Measurements from ENCODE around the gene TIMP4. TPM values are rescaled to one million over a fixed set of nuclear protein-coding genes. Genes with fewer than 3 reads are reported as not detected.

Gene TIMP4
- total RNA-seq: 100 to 1,000 TPM in 1 of 3 donors, 10 to 100 TPM in 2; 27.4 to 170 (median 46.9) TPM

DNA sequence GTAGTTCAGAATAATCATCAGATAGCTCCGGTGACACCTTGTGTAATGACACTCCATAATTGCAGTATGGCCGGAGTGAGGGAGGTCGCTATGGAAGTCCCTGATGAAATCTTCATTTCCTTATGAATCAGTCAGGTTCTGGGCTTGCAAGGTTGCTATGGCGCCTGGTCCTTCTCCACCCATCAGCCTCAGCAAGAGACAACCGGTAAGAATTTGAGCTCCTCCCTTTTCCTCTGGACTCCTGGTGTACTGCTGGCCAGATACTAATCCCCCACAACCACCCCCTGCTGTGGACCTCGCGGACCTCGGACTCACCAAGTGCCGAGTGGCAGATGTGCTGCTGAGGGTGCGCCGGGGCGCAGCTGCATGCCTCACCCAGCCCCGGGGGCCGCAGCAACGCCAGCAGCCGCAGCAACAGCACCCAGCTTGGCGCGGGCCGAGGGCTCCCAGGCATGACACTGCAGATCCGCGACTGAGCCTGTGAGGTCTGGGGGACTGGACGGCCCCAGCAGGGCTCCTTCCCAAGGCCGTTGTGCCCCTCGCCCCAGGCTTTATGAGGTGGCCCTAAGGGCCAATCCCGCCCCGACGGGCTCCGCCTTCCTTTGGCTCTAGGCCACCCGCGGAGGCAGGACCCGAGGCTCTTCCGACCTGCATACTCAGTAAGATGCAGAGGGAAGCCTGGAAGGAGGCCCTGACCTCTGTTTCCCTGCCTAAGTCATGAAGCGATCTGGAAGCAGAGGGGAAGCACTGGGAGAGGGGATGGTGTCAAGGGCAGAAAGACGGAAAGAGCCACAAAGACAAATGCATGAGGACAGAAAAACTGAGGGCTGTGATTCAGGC is at the start of gene TIMP4:
TSS of gene TIMP4 (minus strand) at position 526 of the 840 bp plus-strand sequence. CDS start at position 454, 72 bp downstream.
- no peak for DNase-seq (ENCODE audit: low spot score in 2 of 2)
- no peaks in the 10 kb centered on the region for H3K9me3 ChIP-seq
- H3K4me1 ChIP-seq: no peaks in the 10 kb centered on the region

DNA sequence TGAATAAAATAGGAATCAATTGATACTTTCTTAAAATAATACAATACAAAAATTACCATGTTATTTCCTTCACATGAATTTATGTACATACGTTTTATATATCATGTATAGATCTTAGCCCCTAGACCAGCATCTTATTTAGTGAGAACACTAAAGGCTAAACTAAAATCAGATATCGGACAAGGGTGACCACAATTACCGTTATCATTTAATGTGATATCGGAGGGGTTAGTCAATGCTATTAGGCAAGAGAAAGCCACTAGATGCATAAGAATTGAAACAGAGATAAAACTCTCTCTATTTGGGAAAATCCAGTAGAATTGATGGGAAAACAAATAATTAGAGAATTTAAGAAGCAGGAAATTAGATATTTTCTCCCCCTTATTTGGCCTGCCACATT is 46.5 kb upstream of the TIMP4 start:
- Histone ChIP-seq H3K4me1 (no peaks in the 10 kb centered on the region), H3K27me3 (no peaks in the 10 kb centered on the region), H3K36me3 (no peaks in the 10 kb centered on the region), H3K27ac (no peak overlapping the region), H3K9me3 (no peaks in the 10 kb centered on the region), H3K4me3 (no peak overlapping the region)
- intact Hi-C loops (cut with DNase I; ENCODE audit: low total_unique reads): no loop called here
- no peak for DNase-seq (ENCODE audit: low spot score in 2 of 2)
- TF ChIP-seq, protein P1, sequence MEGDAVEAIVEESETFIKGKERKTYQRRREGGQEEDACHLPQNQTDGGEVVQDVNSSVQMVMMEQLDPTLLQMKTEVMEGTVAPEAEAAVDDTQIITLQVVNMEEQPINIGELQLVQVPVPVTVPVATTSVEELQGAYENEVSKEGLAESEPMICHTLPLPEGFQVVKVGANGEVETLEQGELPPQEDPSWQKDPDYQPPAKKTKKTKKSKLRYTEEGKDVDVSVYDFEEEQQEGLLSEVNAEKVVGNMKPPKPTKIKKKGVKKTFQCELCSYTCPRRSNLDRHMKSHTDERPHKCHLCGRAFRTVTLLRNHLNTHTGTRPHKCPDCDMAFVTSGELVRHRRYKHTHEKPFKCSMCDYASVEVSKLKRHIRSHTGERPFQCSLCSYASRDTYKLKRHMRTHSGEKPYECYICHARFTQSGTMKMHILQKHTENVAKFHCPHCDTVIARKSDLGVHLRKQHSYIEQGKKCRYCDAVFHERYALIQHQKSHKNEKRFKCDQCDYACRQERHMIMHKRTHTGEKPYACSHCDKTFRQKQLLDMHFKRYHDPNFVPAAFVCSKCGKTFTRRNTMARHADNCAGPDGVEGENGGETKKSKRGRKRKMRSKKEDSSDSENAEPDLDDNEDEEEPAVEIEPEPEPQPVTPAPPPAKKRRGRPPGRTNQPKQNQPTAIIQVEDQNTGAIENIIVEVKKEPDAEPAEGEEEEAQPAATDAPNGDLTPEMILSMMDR (IDR thresholded peaks at IDR 0.05): no peak
- TF ChIP-seq POLR2A (IDR thresholded peaks at IDR 0.05) (no peak), POLR2AphosphoS5 (IDR thresholded peaks at IDR 0.05) (no peak)

More for the DNA sequence above, at the start of gene TIMP4:
- Histone ChIP-seq H3K27me3 (no peaks in the 10 kb centered on the region), H3K36me3 (no peaks in the 10 kb centered on the region), H3K4me3 (peak within 1 kb of the TSS; percentile 46 to 67 (median 49)), H3K27ac (peak within 1 kb of the TSS; percentile 36 to 72)
- intact Hi-C loops (cut with DNase I; ENCODE audit: low total_unique reads): no loop called here
- TF ChIP-seq POLR2A (IDR thresholded peaks at IDR 0.05): no peak
- TF ChIP-seq POLR2AphosphoS5 (IDR thresholded peaks at IDR 0.05): no peak
- TF ChIP-seq, protein P1 (IDR thresholded peaks at IDR 0.05): no peak

DNA sequence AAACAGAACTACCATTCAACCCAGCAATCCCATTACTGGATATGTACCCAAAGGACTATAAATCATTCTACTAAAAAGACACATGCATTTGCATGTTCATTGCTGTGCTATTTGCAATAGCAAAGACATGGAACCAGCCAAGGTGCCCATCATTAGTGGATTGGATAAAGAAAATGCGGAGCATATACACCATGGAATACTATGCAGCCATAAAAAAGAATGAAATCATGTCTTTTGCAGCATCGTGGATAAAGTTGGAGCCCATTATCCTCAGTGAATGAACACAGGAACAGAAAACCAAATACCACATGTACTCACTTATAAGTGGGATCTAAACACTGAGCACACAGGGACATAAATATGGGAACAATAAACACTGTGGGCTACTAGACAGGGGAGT is 43.1 kb upstream of the TIMP4 start:
- Histone ChIP-seq H3K36me3 (no peaks in the 10 kb centered on the region), H3K9me3 (no peaks in the 10 kb centered on the region), H3K27ac (no peak overlapping the region), H3K4me1 (no peaks in the 10 kb centered on the region), H3K4me3 (no peak overlapping the region), H3K27me3 (no peaks in the 10 kb centered on the region)
- DNase-seq (ENCODE audit: low spot score in 2 of 2): no peak
- TF ChIP-seq POLR2A (IDR thresholded peaks at IDR 0.05) (no peak), POLR2AphosphoS5 (IDR thresholded peaks at IDR 0.05) (no peak)
- intact Hi-C loops (cut with DNase I; ENCODE audit: low total_unique reads): no loop called here

DNA sequence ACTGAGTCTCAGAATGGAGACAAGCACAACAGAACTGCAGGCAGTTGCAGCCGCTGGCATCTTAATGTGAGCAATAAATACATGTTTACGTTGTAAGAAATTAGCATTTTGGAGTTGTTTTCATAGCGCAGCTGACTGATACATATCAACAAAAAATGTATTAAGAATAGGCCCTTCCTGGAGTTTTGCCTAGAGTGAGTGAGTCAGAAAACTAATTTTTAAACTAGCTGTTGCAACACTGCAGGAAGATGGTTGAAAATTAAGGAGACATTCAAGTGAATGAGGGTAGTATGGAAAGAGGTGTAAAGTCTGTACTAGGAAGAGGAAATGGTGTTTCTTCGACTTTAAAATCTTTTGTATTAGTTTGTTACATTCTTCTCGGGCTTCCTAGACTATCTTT is 39.6 kb upstream of the TIMP4 start:
- TF ChIP-seq POLR2A (IDR thresholded peaks at IDR 0.05) (no peak), POLR2AphosphoS5 (IDR thresholded peaks at IDR 0.05) (no peak)
- TF ChIP-seq, protein P1 (IDR thresholded peaks at IDR 0.05): no peak
- Histone ChIP-seq H3K36me3 (no peaks in the 10 kb centered on the region), H3K27ac (no peak overlapping the region), H3K4me3 (no peak overlapping the region), H3K9me3 (no peaks in the 10 kb centered on the region), H3K27me3 (no peaks in the 10 kb centered on the region), H3K4me1 (no peaks in the 10 kb centered on the region)
- intact Hi-C loops (cut with DNase I; ENCODE audit: low total_unique reads): no loop called here
- no peak for DNase-seq (ENCODE audit: low spot score in 2 of 2)

DNA sequence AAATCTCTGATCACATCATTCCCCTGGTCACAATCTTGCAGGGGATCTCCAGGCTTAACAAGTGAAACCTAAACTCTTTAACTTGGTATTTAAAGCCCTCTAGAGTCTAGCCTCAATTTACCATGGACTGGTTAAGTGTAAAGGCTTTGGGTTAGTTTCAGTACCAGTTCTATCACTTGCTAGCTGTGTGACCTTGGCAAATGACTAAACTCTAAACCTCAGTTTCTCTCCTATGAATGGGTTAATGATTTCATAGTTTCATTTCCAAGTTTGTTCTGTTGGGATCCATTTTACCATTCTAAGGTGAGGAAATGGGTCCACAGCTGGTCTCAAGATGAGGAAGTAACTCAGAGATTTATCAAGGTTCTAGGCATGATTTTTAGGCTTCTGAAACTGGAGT is 38.8 kb upstream of the TIMP4 start:
- intact Hi-C loops (cut with DNase I; ENCODE audit: low total_unique reads): no loop called here
- Histone ChIP-seq H3K27me3 (no peaks in the 10 kb centered on the region), H3K4me1 (no peaks in the 10 kb centered on the region), H3K4me3 (no peak overlapping the region), H3K27ac (no peak overlapping the region), H3K9me3 (no peaks in the 10 kb centered on the region), H3K36me3 (no peaks in the 10 kb centered on the region)
- TF ChIP-seq, protein P1 (IDR thresholded peaks at IDR 0.05): no peak
- TF ChIP-seq POLR2A (IDR thresholded peaks at IDR 0.05) (no peak), POLR2AphosphoS5 (IDR thresholded peaks at IDR 0.05) (no peak)
- no peak for DNase-seq (ENCODE audit: low spot score in 2 of 2)
